Measurements from ENCODE around the gene DOK7.
"Not testable (repeated sequence)": the region's sequence is repeated elsewhere in the genome, so short reads cannot be mapped to it uniquely, and the experiment has no call there.

The DOK7 gene

GRCh38 chr4:3511601-3512000, 48.5 kb downstream of the DOK7 start:
- H3K9ac ChIP-seq (ENCODE audit: low read depth, low read length); H3K9me3 ChIP-seq (ENCODE audit: control insufficient read depth, insufficient read depth, low read length); H3K4me1 ChIP-seq (ENCODE audit: insufficient read depth, low read length): not testable (repeated sequence)
- peaks cover 34% of the 10 kb centered on the region for H3K36me3 ChIP-seq (ENCODE audit: insufficient read depth, low read length)

- Histone ChIP-seq H3K36me3 (ENCODE audit: insufficient read depth, low read length) (peaks cover 33% of the 10 kb centered on the region), H3K4me1 (ENCODE audit: insufficient read depth, low read length) (no peaks in the 10 kb centered on the region), H3K9ac (ENCODE audit: low read depth, low read length) (no peak overlapping the region), H3K9me3 (ENCODE audit: control insufficient read depth, insufficient read depth, low read length) (no peaks in the 10 kb centered on the region)
Observed at GRCh38 chr4:3512279-3512678, 49.2 kb downstream of the DOK7 start.

- no peaks in the 10 kb centered on the region for H3K9me3 ChIP-seq (ENCODE audit: control insufficient read depth, insufficient read depth, low read length)
- H3K4me1 ChIP-seq (ENCODE audit: insufficient read depth, low read length) = no peaks in the 10 kb centered on the region
- H3K9ac ChIP-seq (ENCODE audit: low read depth, low read length) = no peak overlapping the region
- H3K36me3 ChIP-seq (ENCODE audit: insufficient read depth, low read length) = peaks cover 33% of the 10 kb centered on the region
Observed at GRCh38 chr4:3512719-3513118, 49.6 kb downstream of the DOK7 start.

DNA sequence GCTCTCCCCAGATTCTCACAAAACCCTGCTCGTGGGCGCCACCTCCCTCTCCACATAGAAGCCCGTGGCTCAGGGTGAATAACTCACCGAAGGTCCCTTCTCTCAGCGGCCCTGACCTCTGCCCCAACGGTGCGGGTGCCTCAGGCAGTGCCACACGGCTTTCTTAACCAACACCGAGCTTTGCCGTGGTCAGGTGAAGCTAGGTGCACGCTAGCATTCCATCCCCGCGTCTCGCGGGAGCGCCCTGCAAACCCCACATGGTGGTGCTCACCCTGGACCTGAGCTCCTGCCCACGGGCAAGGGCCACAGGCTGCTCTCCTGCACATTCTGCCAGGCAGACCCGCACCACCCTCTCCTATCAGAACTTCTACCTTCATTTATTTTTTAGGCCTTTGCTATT, 50.7 kb downstream of the DOK7 start:
- H3K9ac ChIP-seq (ENCODE audit: low read depth, low read length) = no peak overlapping the region
- no peaks in the 10 kb centered on the region for H3K4me1 ChIP-seq (ENCODE audit: insufficient read depth, low read length)
- no peaks in the 10 kb centered on the region for H3K9me3 ChIP-seq (ENCODE audit: control insufficient read depth, insufficient read depth, low read length)
- peaks cover 35% of the 10 kb centered on the region for H3K36me3 ChIP-seq (ENCODE audit: insufficient read depth, low read length)

DNA sequence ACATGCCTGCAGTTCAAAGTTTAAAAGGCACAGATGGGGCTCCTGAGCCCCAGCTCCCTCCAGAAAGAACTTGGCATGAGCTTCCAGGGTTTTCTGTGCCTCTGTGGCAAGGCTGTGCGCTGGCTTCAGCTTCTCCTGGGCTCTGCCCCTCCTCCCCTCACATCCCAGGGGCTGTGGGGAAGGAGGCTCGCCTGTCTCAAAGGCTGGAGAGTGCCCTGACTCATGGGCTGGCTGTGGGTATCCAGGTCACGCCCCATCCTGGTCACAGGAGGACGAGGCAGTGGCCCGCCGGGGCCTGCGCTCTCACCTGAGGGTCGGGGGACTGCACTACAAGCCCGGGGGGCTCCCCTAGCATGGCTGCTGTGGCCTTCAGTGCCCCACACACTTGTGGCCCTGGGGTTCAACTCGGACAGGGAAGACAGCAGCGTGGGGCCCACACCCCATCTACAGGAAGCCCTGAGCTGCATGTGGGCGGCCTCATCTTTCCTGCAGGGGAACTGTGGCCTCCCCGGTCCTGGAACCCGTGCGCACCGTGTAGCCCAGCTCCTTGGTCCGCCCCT, 51.2 kb downstream of the DOK7 start:
- no peaks in the 10 kb centered on the region for H3K4me1 ChIP-seq (ENCODE audit: insufficient read depth, low read length)
- H3K9me3 ChIP-seq (ENCODE audit: control insufficient read depth, insufficient read depth, low read length) = no peaks in the 10 kb centered on the region
- peaks cover 33% of the 10 kb centered on the region for H3K36me3 ChIP-seq (ENCODE audit: insufficient read depth, low read length)
- H3K9ac ChIP-seq (ENCODE audit: low read depth, low read length) = no peak overlapping the region

DNA sequence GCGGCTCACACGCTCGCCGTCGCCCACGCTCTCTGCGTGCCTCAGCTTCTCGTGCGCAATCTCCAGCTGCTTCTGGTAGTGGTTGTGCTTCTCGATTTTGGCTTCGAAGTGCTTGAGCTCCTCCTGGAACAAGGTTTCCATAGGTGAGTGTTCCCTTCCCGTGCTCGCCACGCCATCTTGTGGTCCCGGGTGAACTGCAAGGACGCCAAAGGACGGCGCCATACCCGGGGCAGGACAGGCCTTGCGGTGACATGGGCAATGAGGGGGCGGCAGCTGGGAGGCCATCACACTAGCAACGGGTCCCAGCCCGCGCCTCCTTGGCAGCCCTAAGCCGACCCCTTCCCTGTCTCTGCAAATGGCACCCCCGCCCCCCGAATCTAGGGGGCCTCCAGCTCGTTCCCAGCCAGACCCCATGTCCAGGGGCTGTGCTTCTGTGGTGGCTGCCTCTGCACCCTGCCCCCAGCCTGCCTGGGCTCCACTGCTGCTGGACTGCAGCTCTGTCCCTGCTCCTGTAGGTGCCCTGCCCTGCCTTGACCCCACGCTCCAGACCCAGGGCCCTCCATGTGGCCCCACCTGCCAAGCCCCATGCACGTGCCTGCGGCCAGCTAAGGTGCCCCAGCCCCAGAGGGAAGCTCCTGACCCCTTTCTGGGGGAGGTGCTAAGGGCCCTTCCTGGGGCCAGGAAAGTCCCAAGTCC, 51.8 kb downstream of the DOK7 start:
- no peaks in the 10 kb centered on the region for H3K4me1 ChIP-seq (ENCODE audit: insufficient read depth, low read length)
- no peak overlapping the region for H3K9ac ChIP-seq (ENCODE audit: low read depth, low read length)
- H3K9me3 ChIP-seq (ENCODE audit: control insufficient read depth, insufficient read depth, low read length) = no peaks in the 10 kb centered on the region
- H3K36me3 ChIP-seq (ENCODE audit: insufficient read depth, low read length) = peaks cover 37% of the 10 kb centered on the region

- Histone ChIP-seq H3K9me3 (ENCODE audit: control insufficient read depth, insufficient read depth, low read length) (no peaks in the 10 kb centered on the region), H3K36me3 (ENCODE audit: insufficient read depth, low read length) (peaks cover 39% of the 10 kb centered on the region), H3K4me1 (ENCODE audit: insufficient read depth, low read length) (no peaks in the 10 kb centered on the region), H3K9ac (ENCODE audit: low read depth, low read length) (no peak overlapping the region)
Observed at GRCh38 chr4:3515646-3516045, 52.5 kb downstream of the DOK7 start.

- H3K9me3 ChIP-seq (ENCODE audit: control insufficient read depth, insufficient read depth, low read length) = no peaks in the 10 kb centered on the region
- no peaks in the 10 kb centered on the region for H3K4me1 ChIP-seq (ENCODE audit: insufficient read depth, low read length)
- no peak overlapping the region for H3K9ac ChIP-seq (ENCODE audit: low read depth, low read length)
- H3K36me3 ChIP-seq (ENCODE audit: insufficient read depth, low read length) = peaks cover 37% of the 10 kb centered on the region
Observed at GRCh38 chr4:3516061-3516835, 53.1 kb downstream of the DOK7 start.

DNA sequence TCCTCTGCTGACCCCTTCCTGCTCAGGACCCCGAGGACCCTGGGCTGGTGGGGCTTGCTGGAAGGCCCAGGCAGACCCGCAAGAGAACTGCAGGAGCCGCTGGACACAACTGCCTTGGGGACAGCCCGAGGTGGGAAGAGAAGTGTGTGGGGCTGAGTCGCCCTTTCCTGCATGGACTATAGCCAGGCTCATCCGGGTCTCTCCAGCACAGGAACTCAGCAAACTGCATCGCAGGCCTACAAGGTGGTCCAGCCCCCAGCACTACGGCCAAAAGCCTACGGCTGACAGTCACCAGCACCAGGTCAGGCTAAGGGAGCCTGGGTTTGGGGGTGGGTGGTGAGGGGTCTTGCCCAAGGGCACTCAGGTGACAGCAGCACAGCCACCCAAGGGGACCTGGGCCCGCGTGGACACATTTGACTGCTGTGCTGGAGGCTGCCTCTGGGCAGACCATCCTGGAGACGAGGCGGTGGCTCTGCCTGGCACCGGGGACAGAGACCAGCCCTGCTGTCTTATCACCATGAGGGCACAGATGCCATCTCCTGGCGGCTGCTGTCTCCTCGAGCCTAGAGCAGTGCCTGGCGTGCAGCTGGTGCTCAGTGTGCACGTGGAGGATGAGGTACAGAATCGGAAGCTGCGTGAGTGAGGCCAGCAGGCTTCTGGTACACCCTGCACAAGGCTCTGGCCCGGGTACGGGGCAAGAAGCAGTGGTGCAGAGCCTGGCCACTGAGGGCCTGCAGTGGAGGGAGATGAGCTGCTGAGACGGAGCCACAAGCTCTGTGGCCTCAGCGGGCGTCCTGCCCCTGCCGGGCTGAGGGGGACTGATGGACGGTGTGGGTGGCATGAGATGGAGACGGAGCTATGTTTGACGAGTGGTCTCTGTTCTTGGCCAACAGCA, 54.0 kb downstream of the DOK7 start:
- no peak overlapping the region for H3K9ac ChIP-seq (ENCODE audit: low read depth, low read length)
- no peaks in the 10 kb centered on the region for H3K4me1 ChIP-seq (ENCODE audit: insufficient read depth, low read length)
- H3K9me3 ChIP-seq (ENCODE audit: control insufficient read depth, insufficient read depth, low read length) = no peaks in the 10 kb centered on the region
- peaks cover 33% of the 10 kb centered on the region for H3K36me3 ChIP-seq (ENCODE audit: insufficient read depth, low read length)

DNA sequence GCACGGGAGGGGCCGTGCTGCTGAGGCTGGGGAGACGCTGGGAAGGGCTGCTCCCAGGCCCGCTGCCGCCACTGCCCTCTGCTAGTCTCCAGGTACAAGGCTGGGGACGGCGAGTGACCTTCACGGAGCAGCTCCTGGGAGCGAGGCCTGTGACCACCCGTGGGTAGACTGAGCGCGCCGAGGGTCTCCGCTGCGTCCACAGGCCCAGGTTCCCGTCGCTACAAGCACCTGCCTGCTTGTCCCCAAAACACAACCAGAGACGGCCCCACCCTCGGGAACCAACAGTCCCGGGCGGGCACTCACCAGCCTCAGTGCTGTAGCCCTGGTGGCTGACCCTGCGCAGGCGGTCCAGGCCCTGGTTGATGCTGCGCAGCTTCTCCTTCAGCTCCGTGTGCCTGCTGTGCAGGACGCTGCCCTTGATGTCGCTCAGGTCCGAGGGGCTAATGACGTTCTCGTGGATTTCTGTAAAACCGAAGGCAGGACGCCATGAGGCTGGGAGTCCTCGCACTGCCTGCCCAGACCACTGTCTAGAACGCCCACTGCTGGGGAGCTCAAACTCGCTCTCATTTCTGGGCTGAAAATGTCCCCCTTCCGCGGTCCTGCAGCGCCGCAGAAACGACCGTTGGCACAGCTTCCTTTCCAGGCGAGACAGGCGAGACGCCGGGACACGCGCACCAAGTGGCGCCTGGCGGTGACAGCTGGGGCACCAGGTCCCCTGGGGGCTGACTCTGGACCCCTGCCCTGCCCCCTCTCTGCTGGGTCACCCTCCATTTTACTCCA, 54.8 kb downstream of the DOK7 start:
- H3K9ac ChIP-seq (ENCODE audit: low read depth, low read length) = no peak overlapping the region
- H3K4me1 ChIP-seq (ENCODE audit: insufficient read depth, low read length) = no peaks in the 10 kb centered on the region
- no peaks in the 10 kb centered on the region for H3K9me3 ChIP-seq (ENCODE audit: control insufficient read depth, insufficient read depth, low read length)
- H3K36me3 ChIP-seq (ENCODE audit: insufficient read depth, low read length) = peaks cover 29% of the 10 kb centered on the region

- H3K9me3 ChIP-seq (ENCODE audit: control insufficient read depth, insufficient read depth, low read length) = no peaks in the 10 kb centered on the region
- H3K9ac ChIP-seq (ENCODE audit: low read depth, low read length) = no peak overlapping the region
- H3K4me1 ChIP-seq (ENCODE audit: insufficient read depth, low read length) = no peaks in the 10 kb centered on the region
- H3K36me3 ChIP-seq (ENCODE audit: insufficient read depth, low read length) = peaks cover 29% of the 10 kb centered on the region
Observed at GRCh38 chr4:3518511-3518880, 55.4 kb downstream of the DOK7 start.

GRCh38 chr4:3518941-3519340, 55.8 kb downstream of the DOK7 start:
- H3K9ac ChIP-seq (ENCODE audit: low read depth, low read length) = no peak overlapping the region
- peaks cover 25% of the 10 kb centered on the region for H3K36me3 ChIP-seq (ENCODE audit: insufficient read depth, low read length)
- H3K4me1 ChIP-seq (ENCODE audit: insufficient read depth, low read length) = no peaks in the 10 kb centered on the region
- no peaks in the 10 kb centered on the region for H3K9me3 ChIP-seq (ENCODE audit: control insufficient read depth, insufficient read depth, low read length)

DNA sequence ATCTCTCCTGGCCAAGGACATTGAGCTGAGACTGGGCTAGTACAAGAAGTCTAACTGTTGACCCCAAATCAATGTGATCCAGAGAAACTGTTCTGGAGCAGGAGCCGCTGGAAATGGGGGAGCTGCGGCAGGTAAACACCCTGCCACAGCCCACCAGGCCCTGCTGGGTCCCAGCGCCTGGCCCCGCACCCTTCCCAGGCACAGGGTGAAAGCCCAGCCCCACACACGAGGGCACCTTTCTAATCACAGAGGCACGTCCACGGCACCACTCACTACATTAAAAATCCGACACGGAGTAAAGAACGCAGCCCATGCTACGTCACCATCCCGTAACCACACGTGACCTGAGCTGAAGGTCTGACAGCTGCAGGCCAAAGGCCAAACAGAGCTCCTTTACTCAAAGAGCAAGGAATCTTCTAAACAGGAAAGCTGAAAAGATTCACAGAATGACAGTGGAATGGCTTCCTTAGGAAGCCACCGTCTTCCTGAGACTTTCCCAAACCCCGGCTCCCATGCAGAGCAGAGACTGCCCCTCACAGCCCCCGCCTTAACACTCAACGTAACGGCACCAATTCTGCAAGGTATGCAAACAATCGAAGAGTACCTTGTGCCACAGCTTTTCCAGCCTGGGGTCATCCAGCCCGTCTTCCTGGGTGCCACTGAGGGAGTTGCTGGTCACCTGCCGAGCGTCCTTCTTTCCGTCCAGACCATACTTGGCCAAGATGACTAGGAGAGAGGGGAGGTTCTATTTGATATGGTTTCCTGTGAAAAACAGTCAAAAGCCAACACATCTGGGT, 56.6 kb downstream of the DOK7 start:
- H3K4me1 ChIP-seq (ENCODE audit: insufficient read depth, low read length) = no peaks in the 10 kb centered on the region
- no peaks in the 10 kb centered on the region for H3K9me3 ChIP-seq (ENCODE audit: control insufficient read depth, insufficient read depth, low read length)
- H3K9ac ChIP-seq (ENCODE audit: low read depth, low read length) = no peak overlapping the region
- H3K36me3 ChIP-seq (ENCODE audit: insufficient read depth, low read length) = peaks cover 29% of the 10 kb centered on the region; the same call in 1 of the 2 replicates

Measured in ES-I3 (cell line).